ENCODE results near the gene RNASEH1. TPM values are rescaled to one million over a fixed set of nuclear protein-coding genes. Genes with fewer than 3 reads are reported as not detected.

RNASEH1 gene
- total RNA-seq, 1 experiment from 2014 or later = 42.0 TPM

DNA sequence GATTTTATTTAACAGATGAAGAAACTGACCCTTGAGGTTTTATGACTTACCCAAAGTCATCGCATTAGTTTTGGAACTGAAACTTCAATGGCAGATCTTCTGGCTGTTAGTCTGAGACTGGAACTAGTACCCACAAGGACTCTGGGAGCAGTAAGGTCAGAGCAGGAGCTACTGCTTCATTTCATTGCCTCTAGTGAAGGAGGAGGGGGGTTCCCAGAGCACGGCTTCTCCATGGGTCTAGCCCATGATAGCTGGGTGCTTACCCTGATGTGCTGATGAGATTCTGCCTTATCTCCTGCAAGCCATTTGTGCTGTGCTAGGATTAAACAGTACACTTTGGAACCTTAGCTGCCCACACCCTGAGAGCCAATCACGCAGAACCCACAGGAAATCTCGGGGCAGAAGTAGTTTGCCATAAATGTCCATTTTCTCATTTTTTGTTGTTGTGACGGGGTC is 5.4 kb upstream of the RNASEH1 start:
- DNase-seq (ENCODE audit: extremely low read depth, low read depth) = no peak

DNA sequence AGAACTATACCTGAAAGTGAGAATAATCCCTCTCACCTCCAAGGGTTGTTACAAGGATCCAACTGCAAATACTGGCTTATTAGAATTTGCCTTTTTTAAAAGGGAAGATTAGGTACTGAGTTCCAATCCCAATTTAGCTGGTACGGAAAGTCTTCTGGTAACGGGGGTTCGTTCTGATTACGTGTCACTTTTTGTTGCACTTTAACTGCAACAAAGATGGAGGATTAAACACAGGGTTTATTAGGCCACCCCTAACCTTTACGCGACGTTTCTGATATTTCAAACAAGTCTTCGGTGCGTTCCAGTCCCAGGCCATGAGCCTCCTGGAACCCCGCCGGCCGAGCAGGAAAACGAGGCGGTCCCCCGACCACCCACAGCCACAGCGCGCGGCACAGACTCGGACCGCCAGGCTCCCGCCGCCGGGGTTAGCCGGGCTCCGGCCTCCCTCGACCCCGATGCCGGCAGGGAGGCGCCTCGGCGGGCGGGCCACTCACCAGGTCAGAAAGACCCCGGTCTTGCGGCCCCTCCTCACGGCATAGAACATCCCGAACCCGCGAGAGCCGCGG is 411 bp downstream of the RNASEH1 start:
- DNase-seq (ENCODE audit: extremely low read depth, low read depth) = no peak

DNA sequence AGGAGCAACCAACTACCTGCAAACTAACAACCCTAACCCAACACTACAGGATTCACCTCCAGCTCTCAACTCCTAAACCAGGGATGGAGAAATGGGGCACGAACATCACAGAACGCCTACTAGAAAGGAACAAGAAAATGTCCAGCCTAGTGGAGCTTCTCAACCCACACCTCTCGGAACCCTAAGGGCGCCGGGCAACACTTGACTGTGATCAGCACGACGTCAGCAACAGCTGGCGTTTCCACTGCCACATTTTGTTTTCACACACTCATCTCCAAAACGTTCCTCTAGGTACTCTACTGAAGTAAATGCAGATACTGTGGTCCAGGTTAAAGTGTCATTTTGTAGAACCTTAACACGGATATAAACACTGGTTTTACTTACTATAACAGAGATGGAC is 4.2 kb downstream of the RNASEH1 start:
- DNase-seq (ENCODE audit: extremely low read depth, low read depth) = no peak

DNA sequence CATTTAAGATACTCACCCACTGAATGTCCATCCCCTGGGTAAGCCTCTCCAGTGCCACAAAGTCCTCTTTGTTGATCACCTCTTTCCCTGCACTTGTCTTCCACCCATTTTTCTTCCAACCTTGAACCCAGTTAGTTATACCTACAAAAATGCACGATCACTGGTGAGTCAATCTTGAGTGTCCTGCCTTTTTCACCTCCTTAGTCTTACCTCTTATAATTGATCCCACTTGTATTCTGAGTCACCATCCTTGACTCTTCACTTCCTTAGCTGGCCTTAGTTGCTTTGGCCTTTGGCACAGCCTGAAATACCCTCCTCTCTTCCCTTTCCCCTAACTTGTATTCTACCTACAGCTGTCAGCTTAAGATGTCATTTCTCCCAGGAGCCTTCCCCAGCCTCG is 10.2 kb downstream of the RNASEH1 start:
- no peak for DNase-seq (ENCODE audit: extremely low read depth, low read depth)

DNA sequence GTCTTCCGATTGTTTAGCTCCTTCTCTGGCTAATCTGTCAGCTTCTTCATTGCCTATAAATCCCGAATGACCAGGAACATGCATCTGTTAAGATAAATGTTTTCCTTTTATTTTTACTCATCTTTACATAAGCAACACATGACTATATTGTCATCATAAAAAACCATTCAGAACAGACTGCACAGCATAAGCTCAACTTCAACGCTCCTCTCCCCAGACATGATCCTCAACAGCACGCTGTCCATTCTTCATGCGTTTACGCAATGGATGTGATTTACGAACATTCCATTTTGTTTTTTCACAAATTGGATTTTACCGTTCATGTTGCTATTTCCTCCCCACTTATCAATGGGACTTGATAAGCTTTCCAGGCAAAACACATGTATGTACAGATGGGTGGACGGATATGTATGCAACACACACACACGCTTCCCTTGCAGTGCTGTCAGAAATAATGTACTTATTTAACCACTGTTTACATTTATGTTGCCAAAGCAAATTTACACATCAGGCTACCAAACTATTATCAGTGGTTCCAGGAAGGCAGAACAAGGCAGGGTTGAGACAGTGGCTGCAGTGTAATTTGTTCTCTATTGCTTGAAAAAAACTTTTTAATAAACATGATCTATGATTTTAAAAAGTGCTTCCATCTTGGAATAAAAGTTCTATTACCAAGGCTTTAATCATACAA is 12.2 kb downstream of the RNASEH1 start:
- DNase-seq (ENCODE audit: extremely low read depth, low read depth) = no peak

DNA sequence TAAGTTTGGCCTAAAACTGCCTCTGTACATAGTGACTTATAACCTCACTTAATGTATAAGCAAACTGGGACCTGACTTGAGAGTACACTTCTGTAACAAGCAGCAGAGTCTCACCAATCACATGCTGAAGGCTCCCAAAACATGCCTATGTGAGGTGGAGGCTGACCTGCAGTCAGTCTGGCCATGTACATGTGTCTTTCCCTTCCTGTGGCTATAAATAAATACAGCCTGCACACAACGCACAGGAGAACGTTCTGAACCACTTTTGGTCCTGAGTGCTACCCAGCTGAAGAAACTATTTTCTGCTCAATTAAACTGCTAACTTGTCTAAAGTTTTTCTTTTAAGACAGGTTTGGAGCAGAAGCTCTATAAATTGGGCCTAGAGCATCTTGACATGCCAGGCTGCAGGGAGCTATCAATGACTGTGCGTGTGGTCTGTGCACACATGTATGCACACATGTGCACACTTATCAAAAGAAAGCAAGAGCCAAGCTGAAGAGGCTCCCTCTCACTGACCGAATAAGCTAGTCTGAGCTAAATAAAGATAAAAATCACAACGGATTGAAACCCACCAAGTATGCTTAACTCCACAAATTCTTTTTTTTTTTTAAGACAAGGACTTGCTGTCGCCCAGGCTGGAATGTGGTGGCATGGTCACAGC is 15.0 kb downstream of the RNASEH1 start:
- DNase-seq (ENCODE audit: extremely low read depth, low read depth) = no peak

DNA sequence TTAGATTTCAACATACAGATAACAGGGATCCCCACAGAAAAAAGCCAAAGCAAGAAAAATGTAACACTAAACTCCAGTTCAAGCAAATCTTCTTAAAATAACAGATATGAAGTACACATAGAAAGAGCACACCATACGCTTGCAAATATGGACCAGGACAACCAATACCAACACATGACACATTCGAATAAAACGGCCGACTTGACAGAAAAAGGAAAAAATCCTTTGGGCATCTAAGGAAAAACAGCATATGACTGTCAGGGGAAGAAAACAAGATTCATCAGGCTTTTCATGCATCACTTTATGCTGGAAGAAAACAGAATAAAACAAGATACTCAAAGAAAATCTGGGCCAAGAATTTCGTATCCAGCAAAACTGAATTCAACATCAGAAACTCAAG is 16.0 kb downstream of the RNASEH1 start:
- DNase-seq (ENCODE audit: extremely low read depth, low read depth) = no peak

DNA sequence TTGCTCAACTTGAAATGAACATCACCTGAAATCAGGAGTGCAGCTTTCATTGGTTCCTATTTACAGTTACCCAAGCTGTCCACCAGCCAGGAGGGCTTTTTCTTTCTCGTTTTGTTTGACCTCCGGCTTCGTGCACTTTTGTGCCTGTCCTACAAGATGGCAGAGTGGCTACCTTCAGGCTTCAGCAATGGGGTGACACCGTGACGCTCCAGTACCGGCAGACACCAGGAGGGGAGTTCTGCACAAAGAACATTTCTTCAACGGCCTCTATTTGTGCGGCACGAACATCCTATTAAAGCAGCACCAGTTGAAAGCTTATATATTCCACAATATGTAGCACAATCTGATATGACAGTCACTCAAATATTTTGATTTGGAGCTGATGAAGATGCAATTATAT is 18.3 kb downstream of the RNASEH1 start:
- DNase-seq (ENCODE audit: extremely low read depth, low read depth) = no peak

DNA sequence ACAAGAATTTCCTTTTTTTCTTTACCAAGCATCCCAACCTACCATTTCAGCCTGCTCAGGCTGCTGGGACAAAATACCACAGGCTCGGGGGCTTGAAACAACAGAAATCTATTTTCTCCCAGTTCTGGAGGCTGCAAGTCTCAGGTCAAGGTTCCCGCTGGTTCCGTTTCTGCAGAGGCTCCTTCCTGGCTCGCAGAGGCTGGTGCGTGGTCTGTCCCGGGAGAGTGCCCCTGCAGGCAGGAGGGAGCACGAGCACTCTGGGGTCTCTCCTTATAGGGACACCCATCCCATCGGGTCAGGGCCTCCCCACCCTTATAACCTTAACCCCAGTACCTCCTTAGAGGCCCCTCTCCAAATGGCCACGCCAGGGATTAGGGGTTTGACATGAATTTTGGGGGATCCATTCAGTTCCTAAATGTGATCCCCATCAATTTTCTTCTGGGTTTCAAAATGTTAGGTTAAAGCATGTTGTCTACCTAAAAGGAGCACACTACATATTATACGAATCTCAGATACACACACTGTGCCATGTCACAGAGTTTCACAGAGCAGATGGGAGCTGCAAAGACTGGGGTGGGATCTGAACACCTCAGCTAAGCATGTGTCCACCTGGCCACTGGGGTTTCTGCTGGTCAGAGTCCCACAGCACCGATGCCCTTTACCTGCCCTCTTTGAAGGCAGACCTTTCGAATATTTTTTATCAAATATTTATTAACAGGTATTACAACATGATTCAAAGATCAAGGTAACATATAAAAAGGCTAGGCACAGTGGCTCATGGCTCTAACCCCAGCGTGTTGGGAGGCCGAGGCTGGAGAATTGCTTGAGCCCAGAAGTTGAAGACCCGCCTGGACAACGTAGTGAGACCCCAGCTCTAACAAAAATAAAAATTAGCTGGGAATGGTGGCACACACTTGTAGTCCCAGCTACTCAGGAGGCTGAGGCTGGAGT is 21.2 kb downstream of the RNASEH1 start:
- DNase-seq (ENCODE audit: extremely low read depth, low read depth) = peak; percentile 29

DNA sequence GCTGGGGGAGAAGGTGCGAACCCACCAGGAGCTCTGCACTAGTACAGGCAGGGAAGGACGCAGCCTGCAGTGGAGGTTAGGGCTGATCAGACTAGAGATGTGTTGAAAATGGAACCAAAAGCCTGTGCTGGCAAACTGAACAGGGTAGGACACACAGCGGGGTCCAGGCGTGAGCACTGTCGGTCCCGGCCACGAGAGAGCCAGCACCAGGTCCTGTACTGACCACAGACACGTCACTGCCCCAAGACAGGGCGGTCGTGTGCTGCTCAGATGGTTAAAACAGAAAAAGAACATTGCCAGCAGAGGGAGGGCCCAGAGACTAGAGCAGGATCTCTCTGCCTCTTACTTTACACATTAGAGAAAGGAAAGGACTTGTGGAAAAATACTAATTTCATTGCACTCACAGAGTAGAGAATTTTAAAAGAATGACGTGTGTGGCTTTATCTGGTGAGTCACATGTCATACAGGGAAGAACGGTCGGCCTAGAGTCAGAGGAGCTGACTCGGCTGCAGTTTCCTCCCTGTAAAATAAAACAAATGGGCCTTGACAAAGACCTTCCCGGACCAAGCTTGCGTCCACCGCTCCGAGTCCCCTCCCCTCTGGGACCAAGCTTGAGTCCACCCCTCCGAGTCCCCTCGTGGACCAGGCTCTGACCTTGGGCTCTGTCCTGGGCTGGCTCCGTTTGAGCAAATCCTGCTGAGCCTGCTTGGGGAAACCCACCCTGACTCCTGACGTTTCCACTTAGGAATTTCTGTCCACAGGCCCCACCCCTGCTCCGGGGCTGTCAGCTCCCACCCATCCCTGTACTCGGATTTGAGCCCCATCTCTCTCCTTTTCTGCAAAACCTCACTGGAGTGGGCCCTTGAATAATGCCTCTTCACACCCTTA is 22.1 kb downstream of the RNASEH1 start:
- peak; percentile 37 for DNase-seq (ENCODE audit: extremely low read depth, low read depth)

DNA sequence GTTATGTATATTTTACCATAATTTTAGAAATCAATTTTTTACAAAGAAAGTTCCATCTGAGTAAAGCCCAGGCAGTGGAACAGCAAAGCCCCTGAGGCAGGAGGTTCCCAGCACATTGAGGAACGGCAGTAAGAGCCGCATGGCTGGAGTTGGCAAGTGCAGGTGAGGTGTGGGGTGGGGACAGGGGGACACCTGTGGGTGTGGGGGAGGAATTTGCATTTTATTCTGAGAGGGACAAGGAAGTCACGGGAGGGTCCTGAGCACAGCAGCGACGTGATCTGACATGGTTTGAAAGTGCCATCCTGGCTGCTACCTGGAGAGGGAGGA is 22.7 kb downstream of the RNASEH1 start:
- no peak for DNase-seq (ENCODE audit: extremely low read depth, low read depth)

DNA sequence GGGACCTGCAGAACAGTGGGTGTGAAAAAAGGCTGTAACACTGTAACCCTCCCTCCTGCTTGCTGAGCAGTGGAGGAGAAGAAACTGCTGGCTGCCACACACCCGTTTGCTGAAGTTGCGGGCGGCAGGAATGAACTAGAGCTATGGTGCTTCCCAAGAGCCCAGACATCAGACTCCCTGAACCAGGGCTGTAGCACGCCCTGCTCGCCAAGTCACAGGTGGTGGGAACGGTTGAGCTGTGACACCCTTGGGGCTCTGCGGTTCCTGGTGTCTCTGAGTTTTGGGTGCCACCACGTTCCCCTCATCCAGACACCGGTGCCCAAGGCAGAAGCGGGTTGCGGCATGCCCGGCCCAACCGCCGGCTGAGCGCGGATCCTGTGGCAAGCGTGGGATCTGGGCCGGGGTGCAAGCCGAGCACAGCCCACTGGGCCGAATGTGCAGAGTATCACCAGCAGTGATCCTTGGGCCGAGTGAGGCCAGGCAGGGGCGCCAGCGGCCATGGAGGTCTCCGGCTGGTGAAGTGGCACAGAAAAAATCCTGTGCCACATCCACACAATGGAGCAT is 23.8 kb downstream of the RNASEH1 start:
- no peak for DNase-seq (ENCODE audit: extremely low read depth, low read depth)

DNA sequence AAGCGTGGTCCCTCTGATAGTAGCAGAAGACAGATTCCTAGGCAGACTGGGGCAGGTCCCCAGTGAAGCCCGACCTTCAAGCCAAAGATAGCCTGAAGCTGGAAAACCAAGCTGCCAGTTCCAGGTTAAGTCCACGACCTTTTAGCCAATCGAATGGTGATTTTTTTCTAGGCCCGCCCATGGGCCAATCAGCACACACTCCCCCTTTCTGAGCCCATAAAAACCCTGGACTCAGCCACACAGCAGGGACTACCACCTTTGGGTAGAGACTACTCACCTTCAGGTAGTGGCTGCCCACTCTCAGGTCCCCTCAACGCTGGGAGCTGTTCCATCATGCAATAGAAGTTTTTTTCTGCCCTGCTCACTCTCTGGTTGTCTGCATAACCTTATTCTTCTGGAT is 24.3 kb downstream of the RNASEH1 start:
- DNase-seq (ENCODE audit: extremely low read depth, low read depth) = no peak

DNA sequence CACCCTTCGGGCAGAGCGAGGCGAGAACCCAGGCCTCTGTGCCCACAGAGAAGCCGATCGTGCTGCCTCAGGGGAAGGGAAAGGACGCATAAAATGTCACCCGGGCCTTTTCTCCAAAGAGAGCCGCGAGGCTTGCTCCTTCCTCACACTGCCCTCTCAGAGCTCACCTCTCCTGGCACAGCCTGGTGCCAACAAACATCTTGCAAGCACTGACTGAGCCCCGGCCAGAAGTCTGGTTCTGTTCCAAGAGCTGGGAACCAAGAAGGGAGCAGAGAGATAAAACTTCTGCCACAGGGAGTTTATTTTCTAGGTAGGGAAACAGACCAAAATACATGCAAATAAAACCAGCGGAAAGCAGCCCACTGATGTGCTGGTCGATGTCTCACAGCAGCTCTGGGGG is 25.2 kb downstream of the RNASEH1 start:
- no peak for DNase-seq (ENCODE audit: extremely low read depth, low read depth)

DNA sequence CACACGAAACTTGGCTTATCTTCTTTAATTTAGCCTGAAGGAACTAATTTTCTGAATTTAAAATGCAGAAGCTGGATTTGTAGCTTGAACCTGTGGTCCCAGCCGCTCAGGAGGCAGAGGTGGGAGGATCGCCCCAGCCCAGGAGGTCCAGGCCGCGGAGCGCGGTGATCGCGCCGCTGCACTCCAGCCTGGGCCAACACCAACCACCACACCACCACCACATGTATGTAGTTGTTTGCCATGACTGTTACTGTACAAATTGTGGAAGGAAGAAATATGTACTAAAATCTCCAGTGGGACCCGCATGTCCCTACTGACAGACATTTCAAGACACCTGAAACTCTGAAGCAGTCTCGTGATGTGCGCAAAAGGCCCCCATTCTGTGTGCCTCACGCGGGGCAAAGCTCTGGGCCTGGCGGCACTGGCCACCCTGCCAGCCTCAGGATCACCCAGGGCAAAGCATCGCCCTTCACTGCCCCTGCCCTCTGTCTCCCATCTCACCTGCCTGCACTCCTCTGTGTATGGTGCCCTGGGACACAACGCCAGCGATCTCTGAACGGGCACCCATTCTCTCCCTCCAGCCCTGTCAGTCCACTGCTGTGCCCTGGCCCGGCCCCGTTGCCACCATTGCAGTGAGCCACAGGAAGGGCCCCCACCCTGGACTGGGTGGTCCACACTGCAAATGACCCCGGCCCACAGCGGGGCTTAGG is 28.7 kb downstream of the RNASEH1 start:
- no peak for DNase-seq (ENCODE audit: extremely low read depth, low read depth)

DNA sequence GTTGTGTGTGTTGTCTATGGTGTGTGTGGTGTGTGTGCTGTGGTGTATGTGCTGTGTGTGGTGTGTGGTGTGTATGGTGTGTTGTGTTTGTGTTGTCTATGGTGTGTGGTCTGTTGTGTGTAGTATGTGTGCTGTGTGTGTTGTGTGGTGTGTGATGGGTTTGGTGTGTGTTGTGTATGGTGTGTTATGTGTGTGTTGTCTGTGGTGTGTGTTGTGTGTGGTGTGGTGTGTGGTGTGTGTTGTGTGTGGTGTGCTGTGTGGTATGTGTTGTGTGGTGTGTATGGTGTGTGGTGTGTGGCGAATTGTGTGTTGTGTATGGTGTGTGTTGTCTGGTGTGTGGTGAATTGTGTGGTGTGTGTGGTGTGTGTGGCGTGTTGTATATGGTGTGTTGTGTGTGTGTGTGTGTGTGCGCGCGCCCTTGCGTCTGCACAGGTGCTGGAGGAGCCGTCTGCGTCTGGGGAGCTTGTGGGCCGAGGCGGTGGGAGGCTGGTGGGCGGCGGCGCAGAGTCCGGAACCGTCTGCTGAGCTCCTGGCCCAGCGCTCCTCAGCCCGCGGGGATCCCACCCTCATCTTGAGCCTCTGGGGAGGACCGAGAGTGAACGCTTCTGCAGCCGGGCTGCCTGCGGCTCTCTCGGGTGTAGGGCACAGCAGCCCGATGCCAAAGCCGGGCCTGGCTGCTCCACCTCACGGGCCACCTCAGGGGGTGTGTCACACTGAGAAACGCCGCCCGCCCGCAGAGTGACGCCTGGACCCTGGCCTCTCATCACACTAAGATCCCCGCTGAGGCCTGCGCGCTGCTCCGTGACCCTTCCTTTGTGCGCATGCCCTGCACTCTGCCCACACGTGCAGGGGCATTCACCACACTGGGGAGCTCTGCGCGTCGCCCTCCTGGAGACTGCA is 30.0 kb downstream of the RNASEH1 start:
- DNase-seq (ENCODE audit: extremely low read depth, low read depth) = no peak

DNA sequence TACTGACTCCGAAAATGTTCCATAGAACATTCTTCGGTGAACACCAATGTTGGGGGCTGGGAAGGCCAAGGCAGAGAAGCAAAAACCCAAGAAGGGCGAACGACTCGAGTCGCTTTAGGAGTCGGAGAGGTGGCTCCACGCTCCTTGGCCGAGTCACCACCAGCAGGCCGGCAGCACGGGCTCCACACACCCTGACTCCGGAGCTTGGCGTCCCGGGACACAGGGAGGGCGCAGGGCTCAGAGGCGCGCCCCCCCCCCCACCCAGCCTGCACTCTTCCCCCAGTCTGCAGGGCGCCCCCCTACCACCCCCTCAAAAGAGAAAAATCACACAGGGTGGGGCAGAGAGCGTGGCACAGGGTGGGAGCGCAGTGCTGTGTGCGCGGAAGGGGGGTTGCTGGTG is 31.3 kb downstream of the RNASEH1 start:
- no peak for DNase-seq (ENCODE audit: extremely low read depth, low read depth)

DNA sequence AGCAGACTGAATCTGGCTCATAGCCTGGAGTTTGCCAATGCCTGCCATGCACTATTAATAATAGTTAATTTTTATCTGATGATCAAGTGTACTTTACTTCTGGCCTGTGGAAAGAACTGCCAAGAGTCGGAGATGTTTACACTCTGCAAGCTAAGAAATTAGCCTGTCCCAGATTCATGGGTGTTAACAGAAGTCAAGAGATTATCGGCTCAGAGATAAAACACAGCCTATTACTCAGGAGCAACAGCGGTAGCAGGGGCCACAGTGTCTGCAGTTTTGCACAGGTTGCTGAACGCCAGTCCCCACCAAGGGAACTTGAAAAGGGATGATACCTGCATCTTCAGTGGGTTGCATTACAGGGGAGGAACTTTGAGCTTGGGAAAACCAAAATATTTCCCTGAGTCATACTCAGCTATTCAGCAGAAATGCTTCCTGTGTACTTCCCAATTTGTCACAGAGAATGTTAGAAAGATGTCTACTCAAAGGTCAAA is 34.5 kb downstream of the RNASEH1 start:
- DNase-seq (ENCODE audit: extremely low read depth, low read depth) = no peak
